RWPE2 (cell line): ENCODE measurements around the gene MMP14.
A peak's percentile ranks its signal among the peaks of the same experiment; 100 is the strongest.

ENCODE experiments used
- ATAC-seq: fragments of 200-7000 bp; cut with Tn5 transposase; 3 replicates; pipeline ENCODE4 v1.9.1; 2021; ENCODE audit warnings: low read depth
- DNase-seq: peaks from one replicate; pipeline ENCODE4 v3.0.0-alpha.2; 2020; ENCODE audit warnings: low spot score
- H3K27ac ChIP-seq: fragments of 450-650 bp; 2 replicates; pipeline ENCODE4 v1.5.1; 2017; ENCODE audit warnings: mild to moderate bottlenecking; ENCODE audit not compliant: poor library complexity, severe bottlenecking
- H3K27me3 ChIP-seq: fragments of 250-450 bp; sonication (Bioruptor Pico); 2 replicates; pipeline ENCODE4 v1.5.1; 2021; ENCODE audit warnings: mild to moderate bottlenecking, moderate library complexity; ENCODE audit not compliant: insufficient read depth, poor library complexity, severe bottlenecking
- H3K36me3 ChIP-seq: fragments of 250-450 bp; sonication (Bioruptor Pico); 2 replicates; pipeline ENCODE4 v1.5.1; 2020; ENCODE audit warnings: low read depth, mild to moderate bottlenecking, moderate library complexity
- H3K4me1 ChIP-seq: fragments of 250-450 bp; sonication (Bioruptor Pico); 2 replicates; pipeline ENCODE4 v1.5.1; 2021; ENCODE audit warnings: mild to moderate bottlenecking, moderate library complexity; ENCODE audit not compliant: insufficient read depth, poor library complexity, severe bottlenecking
- H3K4me3 ChIP-seq: fragments of 250-450 bp; sonication (Bioruptor Pico); 2 replicates; pipeline ENCODE4 v1.5.1; 2021; ENCODE audit warnings: mild to moderate bottlenecking, moderate library complexity; ENCODE audit not compliant: severe bottlenecking
- H3K9me3 ChIP-seq: fragments of 250-450 bp; sonication (Bioruptor Pico); 2 replicates; pipeline ENCODE4 v1.5.1; 2021; ENCODE audit warnings: mild to moderate bottlenecking, moderate library complexity; ENCODE audit not compliant: severe bottlenecking
- TF ChIP-seq, protein P1 (sequence below): fragments of 450-650 bp; IDR thresholded peaks from one replicate; pipeline ENCODE4 v1.5.1; 2017; ENCODE audit warnings: mild to moderate bottlenecking, moderate library complexity; ENCODE audit not compliant: poor library complexity, severe bottlenecking

MMP14 gene

GRCh38 chr14:22877000-22877501 lies 40.7 kb downstream of the MMP14 start:
- Histone ChIP-seq H3K27ac (no peak overlapping the region), H3K9me3 (no peaks in the 10 kb centered on the region), H3K36me3 (peaks cover 54% of the 10 kb centered on the region), H3K4me3 (no peak overlapping the region), H3K27me3 (no peaks in the 10 kb centered on the region), H3K4me1 (no peaks in the 10 kb centered on the region)
- TF ChIP-seq, protein P1, sequence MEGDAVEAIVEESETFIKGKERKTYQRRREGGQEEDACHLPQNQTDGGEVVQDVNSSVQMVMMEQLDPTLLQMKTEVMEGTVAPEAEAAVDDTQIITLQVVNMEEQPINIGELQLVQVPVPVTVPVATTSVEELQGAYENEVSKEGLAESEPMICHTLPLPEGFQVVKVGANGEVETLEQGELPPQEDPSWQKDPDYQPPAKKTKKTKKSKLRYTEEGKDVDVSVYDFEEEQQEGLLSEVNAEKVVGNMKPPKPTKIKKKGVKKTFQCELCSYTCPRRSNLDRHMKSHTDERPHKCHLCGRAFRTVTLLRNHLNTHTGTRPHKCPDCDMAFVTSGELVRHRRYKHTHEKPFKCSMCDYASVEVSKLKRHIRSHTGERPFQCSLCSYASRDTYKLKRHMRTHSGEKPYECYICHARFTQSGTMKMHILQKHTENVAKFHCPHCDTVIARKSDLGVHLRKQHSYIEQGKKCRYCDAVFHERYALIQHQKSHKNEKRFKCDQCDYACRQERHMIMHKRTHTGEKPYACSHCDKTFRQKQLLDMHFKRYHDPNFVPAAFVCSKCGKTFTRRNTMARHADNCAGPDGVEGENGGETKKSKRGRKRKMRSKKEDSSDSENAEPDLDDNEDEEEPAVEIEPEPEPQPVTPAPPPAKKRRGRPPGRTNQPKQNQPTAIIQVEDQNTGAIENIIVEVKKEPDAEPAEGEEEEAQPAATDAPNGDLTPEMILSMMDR = no peak
- ATAC-seq (no peak), DNase-seq (peak; percentile 55)

- TF ChIP-seq, protein P1 = no peak
- DNase-seq (no peak), ATAC-seq (no peak)
- no peak overlapping the region for H3K4me3 ChIP-seq
- no peaks in the 10 kb centered on the region for H3K9me3 ChIP-seq
- H3K27ac ChIP-seq = no peak overlapping the region
- H3K4me1 ChIP-seq = peaks cover 4% of the 10 kb centered on the region
- H3K36me3 ChIP-seq = peaks cover 47% of the 10 kb centered on the region
- H3K27me3 ChIP-seq = no peaks in the 10 kb centered on the region
Measured at GRCh38 chr14:22878271-22879246, 42.2 kb downstream of the MMP14 start.

GRCh38 chr14:22882064-22882463 lies 45.7 kb downstream of the MMP14 start:
- DNase-seq = no peak
- ATAC-seq = no peak
- TF ChIP-seq, protein P1 = no peak
- Histone ChIP-seq H3K27me3 (no peaks in the 10 kb centered on the region), H3K27ac (no peak overlapping the region), H3K4me3 (no peak overlapping the region), H3K9me3 (no peaks in the 10 kb centered on the region), H3K36me3 (peaks cover 13% of the 10 kb centered on the region), H3K4me1 (peaks cover 4% of the 10 kb centered on the region)

- peaks cover 4% of the 10 kb centered on the region for H3K4me1 ChIP-seq
- DNase-seq (no peak), ATAC-seq (peak; percentile 4; the same call in 1 of the 3 replicates)
- TF ChIP-seq, protein P1 = no peak
- H3K27me3 ChIP-seq = no peaks in the 10 kb centered on the region
- H3K27ac ChIP-seq = no peak overlapping the region
- H3K36me3 ChIP-seq = peaks cover 8% of the 10 kb centered on the region
- H3K9me3 ChIP-seq = no peaks in the 10 kb centered on the region
- no peak overlapping the region for H3K4me3 ChIP-seq
Measured at GRCh38 chr14:22882529-22883172, 46.3 kb downstream of the MMP14 start.
